WTC11 (cell line): ENCODE results near the gene SKP2.

Experiments
- CTCF ChIP-seq: fragments of 200-600 bp; IDR thresholded peaks from 2 replicates; pipeline ENCODE4 v1.8.0; 2022; ENCODE audit warnings: antibody characterized with exemption
- E2F1 ChIP-seq: sonication (generic); formaldehyde crosslinking; IDR thresholded peaks from 2 replicates; pipeline ENCODE4 v1.8.0; 2022; ENCODE audit warnings: mild to moderate bottlenecking, missing genetic modification reagents
- E2F4 ChIP-seq: sonication (generic); formaldehyde crosslinking; IDR thresholded peaks from 2 replicates; pipeline ENCODE4 v1.8.1; 2022; ENCODE audit warnings: low read depth, mild to moderate bottlenecking, moderate library complexity, missing genetic modification reagents, borderline replicate concordance
- SOX15 ChIP-seq: fragments of 250-450 bp; sonication (Bioruptor Pico); IDR thresholded peaks from 2 replicates; pipeline ENCODE4 v1.9.0; 2021; ENCODE audit warnings: mild to moderate bottlenecking
- USF1 ChIP-seq: sonication (generic); formaldehyde crosslinking; IDR thresholded peaks from 2 replicates; pipeline ENCODE4 v1.8.0; 2022; ENCODE audit warnings: mild to moderate bottlenecking, missing genetic modification reagents
- ZBTB21 ChIP-seq: sonication (generic); formaldehyde crosslinking; IDR thresholded peaks from 2 replicates; pipeline ENCODE4 v1.8.1; 2023; ENCODE audit warnings: mild to moderate bottlenecking, missing genetic modification reagents, borderline replicate concordance

- TF ChIP-seq SOX15 (CRISPR knock-in tag) (no peak), E2F1 (CRISPR knock-in tag) (no peak), E2F4 (CRISPR knock-in tag) (no peak), CTCF (no peak), USF1 (CRISPR knock-in tag) (no peak), ZBTB21 (CRISPR knock-in tag) (no peak)
Measured at GRCh38 chr5:36105819-36106218, 46.1 kb upstream of the SKP2 start.
